ENCODE measurements around the gene NAGPA.
A peak's percentile ranks its signal among the peaks of the same experiment; 100 is the strongest.

The NAGPA gene

GRCh38 chr16:5027086-5027485 lies 6.6 kb downstream of the NAGPA start:
- no peak for DNase-seq (ENCODE audit: low read depth)
- no peak overlapping the region for H3K4me3 ChIP-seq (ENCODE audit: low read depth, low read length)
- no peak for TF ChIP-seq CTCF (IDR thresholded peaks at IDR 0.05; ENCODE audit: low read depth, low read length, missing control alignments)

DNA sequence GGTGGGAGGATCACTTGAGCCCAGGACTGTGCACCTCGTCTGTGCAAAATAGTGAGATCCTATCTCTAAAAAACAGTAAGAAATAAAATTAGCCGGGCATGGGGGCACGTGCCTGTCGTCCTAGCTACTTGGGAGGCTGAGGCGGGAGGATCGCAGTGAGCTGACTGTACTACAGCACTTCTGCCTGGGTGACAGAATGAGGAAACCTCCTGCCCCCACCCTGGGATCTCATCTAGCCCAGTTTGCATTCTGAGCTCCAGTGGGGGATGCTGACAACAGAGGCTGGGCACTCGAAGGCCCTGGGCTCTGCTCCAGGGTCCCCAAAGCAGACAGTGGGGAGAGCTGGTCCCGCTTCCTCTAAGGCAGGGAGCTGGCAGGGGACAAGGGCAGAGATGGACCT lies 7.1 kb downstream of the NAGPA start:
- DNase-seq (ENCODE audit: low read depth), result no peak

GRCh38 chr16:5025171-5025632 lies 8.5 kb downstream of the NAGPA start:
- TF ChIP-seq CTCF (IDR thresholded peaks at IDR 0.05; ENCODE audit: low read depth, low read length, missing control alignments), result peak; percentile 26
- no peak for DNase-seq (ENCODE audit: low read depth)
- no peak overlapping the region for H3K4me3 ChIP-seq (ENCODE audit: low read depth, low read length)

More for the DNA sequence above, 7.1 kb downstream of the NAGPA start:
- no peak overlapping the region for H3K4me3 ChIP-seq (ENCODE audit: low read depth, low read length)
- no peak for TF ChIP-seq CTCF (IDR thresholded peaks at IDR 0.05; ENCODE audit: low read depth, low read length, missing control alignments)

DNA sequence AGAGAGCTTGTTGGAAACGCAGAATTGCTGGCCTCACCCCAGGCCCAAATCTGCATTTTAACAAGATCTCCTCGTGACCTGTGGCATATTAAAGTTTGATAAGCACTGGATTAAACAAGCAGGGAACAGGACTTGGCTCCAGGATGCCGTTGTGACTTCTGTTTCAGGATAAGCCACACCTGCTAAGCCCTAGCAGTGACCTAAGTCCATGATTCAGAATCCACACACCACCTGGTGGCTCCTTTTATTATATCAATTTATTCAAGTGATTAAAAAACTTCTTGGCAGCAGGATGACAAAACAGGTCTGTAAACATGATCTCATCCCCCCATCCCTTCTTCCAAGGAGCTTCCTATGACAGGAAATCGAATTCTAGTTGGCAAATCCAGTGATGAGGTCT lies 9.1 kb downstream of the NAGPA start:
- no peak overlapping the region for H3K4me3 ChIP-seq (ENCODE audit: low read depth, low read length)
- TF ChIP-seq CTCF (IDR thresholded peaks at IDR 0.05; ENCODE audit: low read depth, low read length, missing control alignments), result peak; percentile 15
- DNase-seq (ENCODE audit: low read depth), result no peak

DNA sequence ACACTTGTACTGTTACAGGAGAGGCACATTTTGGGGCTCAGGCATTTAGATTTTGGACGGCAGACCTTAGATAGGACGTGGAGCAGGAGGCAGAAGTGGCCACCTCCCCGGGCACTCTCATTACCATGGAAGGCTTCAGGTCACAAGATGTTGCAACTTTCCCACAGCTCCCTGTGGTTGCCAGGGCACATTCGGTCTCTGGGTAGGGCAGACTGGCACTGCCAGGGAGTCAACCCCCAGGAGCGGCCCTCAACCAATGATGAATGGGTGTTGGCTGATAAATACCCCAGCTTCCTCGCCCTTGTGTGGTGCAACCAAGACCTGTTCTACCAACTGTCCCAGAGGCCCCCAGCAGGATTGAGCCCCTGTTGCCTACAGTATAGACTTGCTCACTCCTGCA lies 11.2 kb downstream of the NAGPA start:
- no peak overlapping the region for H3K4me3 ChIP-seq (ENCODE audit: low read depth, low read length)
- no peak for TF ChIP-seq CTCF (IDR thresholded peaks at IDR 0.05; ENCODE audit: low read depth, low read length, missing control alignments)
- no peak for DNase-seq (ENCODE audit: low read depth)

DNA sequence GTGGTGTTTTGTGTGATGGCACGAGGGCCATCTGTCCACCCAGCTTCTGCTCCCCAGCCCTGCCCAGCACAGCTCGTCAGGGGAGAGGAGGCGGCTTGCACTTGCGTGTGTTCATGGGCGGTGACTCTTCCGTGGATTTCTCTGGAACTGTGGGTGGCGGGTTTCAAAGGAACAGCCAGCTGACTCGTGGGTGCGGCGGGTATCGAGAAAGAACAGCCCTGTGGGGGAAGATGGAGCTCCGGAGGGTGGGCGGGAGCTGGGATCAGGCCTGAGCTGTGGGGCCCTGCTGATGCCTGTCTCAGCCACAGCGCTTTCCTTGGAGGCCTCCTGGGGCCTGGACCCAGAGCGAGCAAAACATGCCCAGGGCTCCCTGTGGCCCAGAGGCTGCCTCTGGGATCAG lies 13.2 kb downstream of the NAGPA start:
- no peak for DNase-seq (ENCODE audit: low read depth)
- no peak overlapping the region for H3K4me3 ChIP-seq (ENCODE audit: low read depth, low read length)
- no peak for TF ChIP-seq CTCF (IDR thresholded peaks at IDR 0.05; ENCODE audit: low read depth, low read length, missing control alignments)

- DNase-seq (ENCODE audit: low read depth), result no peak
- no peak for TF ChIP-seq CTCF (IDR thresholded peaks at IDR 0.05; ENCODE audit: low read depth, low read length, missing control alignments)
- no peak overlapping the region for H3K4me3 ChIP-seq (ENCODE audit: low read depth, low read length)
These were observed 14.0 kb downstream of the NAGPA start for GRCh38 chr16:5019775-5020174.
